ENCODE results near the gene PABPN1. TPM values are rescaled to one million over a fixed set of nuclear protein-coding genes. Genes with fewer than 3 reads are reported as not detected.

Gene PABPN1
- total RNA-seq, 1 experiment from 2014 or later: 184 TPM

GRCh38 chr14:23308721-23309445, 12.4 kb upstream of the PABPN1 start:
- DNase-seq (ENCODE audit: low read depth, low spot score) (no peak), ATAC-seq (no peak)
- no peak overlapping the region for H3K4me3 ChIP-seq (replicated peaks in 1 of 2; ENCODE audit: low read depth in 1 of 2, low read length in 2 of 2)
- CTCF ChIA-PET: no interaction called here
- H3K9ac ChIP-seq (ENCODE audit: low read length): no peak overlapping the region
- peaks cover 54% of the 10 kb centered on the region for H3K79me2 ChIP-seq (ENCODE audit: insufficient read depth, low read length)
- H3K36me3 ChIP-seq (ENCODE audit: control insufficient read depth in 1 of 2, insufficient read depth in 2 of 2, low read length in 2 of 2): peaks cover 32 to 39% of the 10 kb centered on the region in 2 experiments
- intact Hi-C loops (cut with micrococcal nuclease): loop anchor here (10.0 kb wide), 1 partner anchor 324 kb away; the partner anchor contains the start of gene AJUBA
- no peaks in the 10 kb centered on the region for H3K9me3 ChIP-seq (ENCODE audit: control insufficient read depth in 1 of 2, insufficient read depth in 1 of 2, low read depth in 1 of 2, low read length in 2 of 2)
- no peak overlapping the region for H3K27ac ChIP-seq (ENCODE audit: low read depth, low read length)
- TF ChIP-seq JUND (IDR thresholded peaks at IDR 0.05): no peak
- no peak for TF ChIP-seq CEBPB (IDR thresholded peaks at IDR 0.05; ENCODE audit: low read depth)
- no peak for TF ChIP-seq CBX3 (IDR thresholded peaks at IDR 0.05; ENCODE audit: low read depth)
- no peak for TF ChIP-seq ELF1 (IDR thresholded peaks at IDR 0.05; ENCODE audit: borderline replicate concordance, low read depth)
- no peak for TF ChIP-seq MAX (IDR thresholded peaks at IDR 0.05)
- TF ChIP-seq CTCF (IDR thresholded peaks at IDR 0.05 in 2 of 3, conservative IDR thresholded peaks at IDR 0.05 in 1 of 3; ENCODE audit: borderline replicate concordance in 1 of 3, insufficient read depth in 1 of 3, low read depth in 2 of 3, low read length in 2 of 3): no peak
- TF ChIP-seq ATF3 (IDR thresholded peaks at IDR 0.05): no peak
- no peak for TF ChIP-seq POLR2AphosphoS5 (IDR thresholded peaks at IDR 0.05; ENCODE audit: low read depth, low read length)
- no peak for TF ChIP-seq ZBTB33 (IDR thresholded peaks at IDR 0.05; ENCODE audit: extremely low read depth, insufficient replicate concordance, low read length)
- TF ChIP-seq SIN3A (IDR thresholded peaks at IDR 0.05; ENCODE audit: low read depth): no peak
- TF ChIP-seq REST (IDR thresholded peaks at IDR 0.05; ENCODE audit: low read depth): no peak
- no peak for TF ChIP-seq ZFX (IDR thresholded peaks at IDR 0.05)
- no peak for TF ChIP-seq SRF (IDR thresholded peaks at IDR 0.05; ENCODE audit: low read depth)
- no peak for TF ChIP-seq EGR1 (IDR thresholded peaks at IDR 0.05; ENCODE audit: low read depth)
- no peaks in the 10 kb centered on the region for H3K27me3 ChIP-seq (ENCODE audit: insufficient read depth, low read length)
- RAD21 ChIA-PET (ENCODE audit: low non-redundant PET in 1 of 2, low total read pairs in 2 of 2, uncharacterized antibody in 2 of 2, unreplicated experiment in 2 of 2): no interaction called here
- no TSS peak for BruUV-seq (replicated peaks)
- H3K9me2 ChIP-seq (ENCODE audit: insufficient read depth): no peaks in the 10 kb centered on the region
- POLR2A ChIA-PET: no interaction called here
- no peak overlapping the region for H2AFZ ChIP-seq (ENCODE audit: low read depth, low read length, poor library complexity, severe bottlenecking)
- no peaks in the 10 kb centered on the region for H4K20me1 ChIP-seq (ENCODE audit: insufficient read depth)
- no peak overlapping the region for H3K4me2 ChIP-seq (ENCODE audit: low read length)
- peaks cover 16 to 22% of the 10 kb centered on the region in 2 experiments; a peak in 3 of 4 replicates for H3K4me1 ChIP-seq (ENCODE audit: control insufficient read depth in 1 of 2, insufficient read depth in 2 of 2, low read length in 2 of 2)
